HG03521 (cell line): Measurements from ENCODE around the gene CES5A.
"Not testable (repeated sequence)": the region's sequence is repeated elsewhere in the genome, so short reads cannot be mapped to it uniquely, and the experiment has no call there.

Source experiments
- ATAC-seq: cut with Tn5 transposase; IDR thresholded peaks from one replicate; pipeline ENCODE4 v1.9.1; 2021; ENCODE audit warnings: mild to moderate bottlenecking, moderate library complexity; ENCODE audit not compliant: unreplicated experiment

CES5A gene

GRCh38 chr16:55832425-55832772 lies 42.8 kb downstream of the CES5A start:
- no peak for ATAC-seq

GRCh38 chr16:55830658-55831294 lies 44.4 kb downstream of the CES5A start:
- no peak for ATAC-seq

GRCh38 chr16:55829232-55829631 lies 45.9 kb downstream of the CES5A start:
- not testable (repeated sequence) for ATAC-seq

GRCh38 chr16:55828680-55829079 lies 46.5 kb downstream of the CES5A start:
- no peak for ATAC-seq

- no peak for ATAC-seq
These were observed 50.0 kb downstream of the CES5A start for GRCh38 chr16:55825115-55825728.

GRCh38 chr16:55824473-55825000 lies 50.6 kb downstream of the CES5A start:
- no peak for ATAC-seq

GRCh38 chr16:55822280-55822810 lies 52.8 kb downstream of the CES5A start:
- no peak for ATAC-seq

GRCh38 chr16:55821210-55821609 lies 54.0 kb downstream of the CES5A start:
- no peak for ATAC-seq

- no peak for ATAC-seq
These were observed 54.6 kb downstream of the CES5A start for GRCh38 chr16:55820615-55821014.

GRCh38 chr16:55817236-55817912 lies 57.8 kb downstream of the CES5A start:
- no peak for ATAC-seq

GRCh38 chr16:55816222-55816621 lies 59.0 kb downstream of the CES5A start:
- ATAC-seq: not testable (repeated sequence)

GRCh38 chr16:55815320-55815719 lies 59.9 kb downstream of the CES5A start:
- no peak for ATAC-seq

GRCh38 chr16:55814174-55814573 lies 61.0 kb downstream of the CES5A start:
- not testable (repeated sequence) for ATAC-seq

GRCh38 chr16:55813730-55814129 lies 61.4 kb downstream of the CES5A start:
- not testable (repeated sequence) for ATAC-seq

- no peak for ATAC-seq
These were observed 62.2 kb downstream of the CES5A start for GRCh38 chr16:55812951-55813350.

- ATAC-seq: no peak
These were observed 63.4 kb downstream of the CES5A start for GRCh38 chr16:55811811-55812210.

GRCh38 chr16:55810451-55810961 lies 64.7 kb downstream of the CES5A start:
- no peak for ATAC-seq

GRCh38 chr16:55809851-55810250 lies 65.3 kb downstream of the CES5A start:
- no peak for ATAC-seq

GRCh38 chr16:55809386-55809785 lies 65.8 kb downstream of the CES5A start:
- no peak for ATAC-seq

GRCh38 chr16:55808286-55808685 lies 66.9 kb downstream of the CES5A start:
- not testable (repeated sequence) for ATAC-seq

- ATAC-seq: not testable (repeated sequence)
These were observed 70.1 kb downstream of the CES5A start for GRCh38 chr16:55805104-55805503.
